IMR-90 (cell line): ENCODE measurements around the gene PLCH2. TPM values are rescaled to one million over a fixed set of nuclear protein-coding genes. Genes with fewer than 3 reads are reported as not detected.

Experiments
- ATAC-seq: fragments of 200-7000 bp; cut with Tn5 transposase; 2 replicates; pipeline ENCODE4 v1.9.1; 2020; ENCODE audit warnings: low read depth, mild to moderate bottlenecking, moderate library complexity
- BruUV-seq: library from RNA; stranded (reverse); fragments of 400-500 nt; replicated peaks from 2 replicates; lab custom pipeline; 2021; lab: Mats Ljungman, UMichigan
- CTCF ChIA-PET: fragments of 300-600 bp; formaldehyde crosslinking; extraction: SDS; loops from one replicate; lab custom pipeline; 2021; ENCODE audit warnings: antibody characterized with exemption; lab: Yijun Ruan, JAX
- POLR2A ChIA-PET: fragments of 300-600 bp; sonication (Branson Sonifier 250); formaldehyde crosslinking; loops from one replicate; lab custom pipeline; 2022; ENCODE audit warnings: antibody characterized with exemption; ENCODE audit not compliant: unreplicated experiment; lab: Charles Lee
- DNase-seq: peaks from one replicate; pipeline ENCODE4 v3.0.0; 2013
- H2AFZ ChIP-seq: replicated peaks from 2 replicates; pipeline ENCODE3; 2013; ENCODE audit warnings: low read length, mild to moderate bottlenecking; ENCODE audit not compliant: poor library complexity
- H2AK5ac ChIP-seq: 2 replicates; pipeline ENCODE4 v1.6.1; 2013; ENCODE audit warnings: low read depth, low read length, inconsistent platforms
- H2AK9ac ChIP-seq: replicated peaks from 2 replicates; pipeline ENCODE3; 2013; ENCODE audit warnings: mild to moderate bottlenecking, low read depth, low read length, moderate library complexity; ENCODE audit not compliant: poor library complexity
- H2BK120ac ChIP-seq: 2 replicates; pipeline ENCODE4 v1.6.1; 2013; ENCODE audit warnings: low read depth, low read length, inconsistent platforms
- H2BK15ac ChIP-seq: 3 replicates; pipeline ENCODE4 v1.6.1; 2013; ENCODE audit warnings: low read depth, low read length, inconsistent platforms
- H2BK20ac ChIP-seq: 2 replicates; pipeline ENCODE4 v1.6.1; 2013; ENCODE audit warnings: low read depth, mild to moderate bottlenecking, inconsistent platforms, low read length, moderate library complexity
- H2BK5ac ChIP-seq: 2 replicates; pipeline ENCODE4 v1.6.1; 2013; ENCODE audit warnings: mild to moderate bottlenecking, low read depth, low read length, inconsistent platforms; ENCODE audit not compliant: poor library complexity, severe bottlenecking
- H3K14ac ChIP-seq: replicated peaks from 2 replicates; pipeline ENCODE4 v1.6.1; 2013; ENCODE audit warnings: low read depth, low read length, inconsistent platforms
- H3K18ac ChIP-seq: 2 replicates; pipeline ENCODE4 v1.6.1; 2013; ENCODE audit warnings: low read depth, low read length, control low read depth
- H3K23ac ChIP-seq: 2 replicates; pipeline ENCODE4 v1.6.1; 2013; ENCODE audit warnings: low read depth, low read length, inconsistent platforms
- H3K27ac ChIP-seq: 2 replicates; pipeline ENCODE4 v1.5.1; 2013; ENCODE audit warnings: mild to moderate bottlenecking, control low read depth, low read length; ENCODE audit not compliant: insufficient read depth
- H3K27me3 ChIP-seq: 2 replicates; pipeline ENCODE4 v1.6.1; 2013; ENCODE audit warnings: low read length; ENCODE audit not compliant: control insufficient read depth, insufficient read depth
- H3K36me3 ChIP-seq: 2 replicates; pipeline ENCODE4 v1.6.1; 2013; ENCODE audit warnings: low read length, mixed read lengths; ENCODE audit not compliant: control insufficient read depth, insufficient read depth
- H3K4ac ChIP-seq: 2 replicates; pipeline ENCODE4 v1.6.1; 2013; ENCODE audit warnings: low read depth, low read length, inconsistent platforms
- H3K4me1 ChIP-seq: 2 replicates; pipeline ENCODE4 v1.6.1; 2013; ENCODE audit warnings: low read length, mixed read lengths; ENCODE audit not compliant: control insufficient read depth, insufficient read depth
- H3K4me2 ChIP-seq: 2 replicates; pipeline ENCODE4 v1.6.1; 2013; ENCODE audit warnings: low read depth, mild to moderate bottlenecking, control low read depth, low read length, moderate library complexity
- H3K4me3 ChIP-seq: 2 replicates; pipeline ENCODE4 v1.5.1; 2013; ENCODE audit warnings: low read depth, mild to moderate bottlenecking, control low read depth, low read length, moderate library complexity; ENCODE audit not compliant: insufficient read depth
- H3K56ac ChIP-seq: 2 replicates; pipeline ENCODE4 v1.6.1; 2013; ENCODE audit warnings: low read length, inconsistent platforms; ENCODE audit not compliant: insufficient read depth; ENCODE audit errors: extremely low read depth
- H3K79me1 ChIP-seq, 2 experiments: 2 replicates each; pipeline ENCODE4 v1.6.1; 2013; ENCODE audit warnings: low read length in 2 of 2, inconsistent platforms in 1 of 2, low read depth in 1 of 2
- H3K9ac ChIP-seq: 2 replicates; pipeline ENCODE4 v1.6.1; 2013; ENCODE audit warnings: low read depth, low read length, control low read depth
- H3K9me1 ChIP-seq: 2 replicates; pipeline ENCODE4 v1.6.1; 2013; ENCODE audit warnings: low read length, inconsistent platforms; ENCODE audit not compliant: insufficient read depth
- H3K9me3 ChIP-seq: 2 replicates; pipeline ENCODE4 v1.6.1; 2013; ENCODE audit warnings: low read length; ENCODE audit not compliant: control insufficient read depth, insufficient read depth
- H4K20me1 ChIP-seq: 2 replicates; pipeline ENCODE4 v1.6.1; 2013; ENCODE audit warnings: low read length, inconsistent platforms; ENCODE audit not compliant: insufficient read depth
- H4K5ac ChIP-seq: 2 replicates; pipeline ENCODE4 v1.6.1; 2013; ENCODE audit warnings: mild to moderate bottlenecking, low read depth, low read length, control low read depth
- H4K8ac ChIP-seq, 2 experiments: 2 replicates each; pipeline ENCODE4 v1.6.1; 2013; ENCODE audit warnings: low read depth in 2 of 2, low read length in 2 of 2, control low read depth in 1 of 2, inconsistent platforms in 1 of 2
- H4K91ac ChIP-seq: 2 replicates; pipeline ENCODE4 v1.6.1; 2013; ENCODE audit warnings: low read depth, low read length, inconsistent platforms; ENCODE audit not compliant: insufficient read depth
- BHLHE40 ChIP-seq: fragments of 150-350 bp; IDR thresholded peaks from 2 replicates; pipeline ENCODE4 v1.6.1; 2016; ENCODE audit warnings: mild to moderate bottlenecking, low read depth, low read length
- CTCF ChIP-seq: conservative IDR thresholded peaks from 2 replicates; pipeline ENCODE4 v1.5.1; 2012; ENCODE audit warnings: mild to moderate bottlenecking, low read depth, low read length, improper control_type of control experiment
- ELK1 ChIP-seq: fragments of 150-350 bp; IDR thresholded peaks from 2 replicates; pipeline ENCODE4 v1.6.1; 2016; ENCODE audit warnings: low read depth, mild to moderate bottlenecking, low read length, moderate library complexity, borderline replicate concordance
- FOS ChIP-seq: fragments of 150-350 bp; IDR thresholded peaks from 2 replicates; pipeline ENCODE4 v1.6.1; 2016; ENCODE audit warnings: low read depth, low read length
- MAFK ChIP-seq: IDR thresholded peaks from 2 replicates; pipeline ENCODE4 v1.6.1; 2012; ENCODE audit warnings: low read depth, low read length, improper control_type of control experiment
- MAZ ChIP-seq: IDR thresholded peaks from 2 replicates; pipeline ENCODE4 v1.6.1; 2012; ENCODE audit warnings: low read depth, mild to moderate bottlenecking, low read length, improper control_type of control experiment, moderate library complexity, borderline replicate concordance
- MXI1 ChIP-seq: IDR thresholded peaks from 2 replicates; pipeline ENCODE4 v1.6.1; 2012; ENCODE audit warnings: low read depth, mild to moderate bottlenecking, low read length, moderate library complexity, borderline replicate concordance
- NFE2L2 ChIP-seq: fragments of 150-350 bp; IDR thresholded peaks from 2 replicates; pipeline ENCODE4 v1.6.1; 2016; ENCODE audit warnings: low read depth, mild to moderate bottlenecking, low read length
- POLR2A ChIP-seq: IDR thresholded peaks from 2 replicates; pipeline ENCODE4 v1.6.1; 2012; ENCODE audit warnings: mild to moderate bottlenecking, low read depth, low read length
- RAD21 ChIP-seq: IDR thresholded peaks from 2 replicates; pipeline ENCODE4 v1.6.1; 2012; ENCODE audit warnings: low read length, improper control_type of control experiment
- RCOR1 ChIP-seq: IDR thresholded peaks from 2 replicates; pipeline ENCODE4 v1.6.1; 2012; ENCODE audit warnings: mild to moderate bottlenecking, low read length, improper control_type of control experiment; ENCODE audit not compliant: insufficient replicate concordance
- SMC3 ChIP-seq: fragments of 150-350 bp; IDR thresholded peaks from 2 replicates; pipeline ENCODE4 v1.6.1; 2016; ENCODE audit warnings: low read depth, mild to moderate bottlenecking, antibody characterized with exemption, low read length, moderate library complexity
- USF2 ChIP-seq: fragments of 150-350 bp; IDR thresholded peaks from 2 replicates; pipeline ENCODE4 v1.6.1; 2017; ENCODE audit warnings: mild to moderate bottlenecking, antibody characterized with exemption, low read length, low read depth
- WGBS, 2 experiments: methylation state at CpG; one replicate each; pipeline versions ENCODE4 v1.1.5 to v1.1.7; 2013; ENCODE audit warnings: missing lambda C conversion rate in 2 of 2; ENCODE audit not compliant: insufficient read length in 1 of 2; ENCODE audit errors: extremely low coverage in 2 of 2; 5-methylcytosine and 5-hydroxymethylcytosine counted together
- dilution Hi-C: fragments of 300-500 bp; cut with HindIII; formaldehyde crosslinking; loops from one replicate; pipeline ENCODE4 v1.14.3; 2018; ENCODE audit warnings: low sequenced_read_pairs; ENCODE audit not compliant: unreplicated experiment
- in situ Hi-C: fragments of 300-500 bp; cut with MboI; formaldehyde crosslinking; loops from 3 replicates; pipeline ENCODE4 v1.14.3; 2019; ENCODE audit warnings: low sequenced_read_pairs, inconsistent platforms, mixed read lengths
- intact Hi-C: fragments of 100-400 bp; cut with micrococcal nuclease; formaldehyde crosslinking; loops from 2 replicates; pipeline ENCODE4 v1.10.0; 2022
- polyA plus RNA-seq, 3 experiments: library from polyadenylated mRNA; depleted of rRNA; stranded (reverse); fragments of >200 nt; gene quantifications; 2 replicates each; pipeline ENCODE4 v1.2.3, GENCODE V29; 2012; ENCODE audit warnings: low replicate concordance in 1 of 3
- total RNA-seq: library from RNA; depleted of rRNA; stranded (reverse); fragments of >200 nt; gene quantifications from 2 replicates; pipeline ENCODE4 v1.2.3, GENCODE V29; 2012

PLCH2 gene
- total and polyA plus RNA-seq, 2 of the 4 experiments (the other 2 are of a cell fraction), result 0.18 to 1.9 TPM

- H2AK5ac ChIP-seq, result no peak overlapping the region
- H2BK15ac ChIP-seq, result no peak overlapping the region
- H4K91ac ChIP-seq, result no peak overlapping the region
- no peak overlapping the region for H4K5ac ChIP-seq
- no peak for DNase-seq
- H3K4ac ChIP-seq, result no peak overlapping the region
- no peak overlapping the region for H2BK120ac ChIP-seq
- BruUV-seq, result no TSS peak
- H3K9ac ChIP-seq, result no peak overlapping the region
- H3K56ac ChIP-seq, result no peak overlapping the region
- no peak overlapping the region for H3K18ac ChIP-seq
- H3K14ac ChIP-seq, result no peak overlapping the region
- no peaks in the 10 kb centered on the region for H3K9me3 ChIP-seq
- no peaks in the 10 kb centered on the region for H3K79me1 ChIP-seq
- no peak for TF ChIP-seq MXI1
- no peak for TF ChIP-seq RAD21
- TF ChIP-seq POLR2A, result no peak
- no peak for TF ChIP-seq SMC3
- TF ChIP-seq RCOR1, result no peak
- TF ChIP-seq MAFK, result no peak
- TF ChIP-seq NFE2L2, result no peak
- no peak for TF ChIP-seq FOS
- no peak for TF ChIP-seq CTCF
- no peak for TF ChIP-seq MAZ
- no peak for TF ChIP-seq USF2
- no peak for TF ChIP-seq BHLHE40
- TF ChIP-seq ELK1, result no peak
- in situ Hi-C loops, result loop anchor here (25.0 kb wide), 1 partner anchor 625 kb away; the partner anchor contains the start of gene PRDM16
- H2AK9ac ChIP-seq, result no peak overlapping the region
- 54% methylated on average over 5 of the region's 15 CpGs; no CpG with 5 or more reads in 1 of the 2 experiments for WGBS, 2 experiments
- no peaks in the 10 kb centered on the region for H4K20me1 ChIP-seq
- no peak overlapping the region for H3K23ac ChIP-seq
- no peak overlapping the region for H2AFZ ChIP-seq
- dilution Hi-C loops, result no loop called here
- peaks cover 51% of the 10 kb centered on the region for H3K27me3 ChIP-seq
- ChIA-PET CTCF (no interaction called here), POLR2A (no interaction called here)
- H3K9me1 ChIP-seq, result no peaks in the 10 kb centered on the region
- no peaks in the 10 kb centered on the region for H3K36me3 ChIP-seq
- no peak overlapping the region for H2BK20ac ChIP-seq
- H3K4me2 ChIP-seq, result no peak overlapping the region
- no peaks in the 10 kb centered on the region for H3K4me1 ChIP-seq
- no peak overlapping the region for H2BK5ac ChIP-seq
- no peak overlapping the region for H4K8ac ChIP-seq
- H3K27ac ChIP-seq, result no peak overlapping the region
- H3K4me3 ChIP-seq, result no peak overlapping the region
- intact Hi-C loops, result no loop called here
- no peak for ATAC-seq
Measured at GRCh38 chr1:2437617-2438016, 38.5 kb upstream of the PLCH2 start.
